HG03378 (cell line): ENCODE measurements around the gene FANCI.

Experiments used
- ATAC-seq: cut with Tn5 transposase; IDR thresholded peaks from one replicate; pipeline ENCODE4 v1.9.1; 2021; ENCODE audit warnings: mild to moderate bottlenecking, moderate library complexity; ENCODE audit not compliant: unreplicated experiment

Gene FANCI

DNA sequence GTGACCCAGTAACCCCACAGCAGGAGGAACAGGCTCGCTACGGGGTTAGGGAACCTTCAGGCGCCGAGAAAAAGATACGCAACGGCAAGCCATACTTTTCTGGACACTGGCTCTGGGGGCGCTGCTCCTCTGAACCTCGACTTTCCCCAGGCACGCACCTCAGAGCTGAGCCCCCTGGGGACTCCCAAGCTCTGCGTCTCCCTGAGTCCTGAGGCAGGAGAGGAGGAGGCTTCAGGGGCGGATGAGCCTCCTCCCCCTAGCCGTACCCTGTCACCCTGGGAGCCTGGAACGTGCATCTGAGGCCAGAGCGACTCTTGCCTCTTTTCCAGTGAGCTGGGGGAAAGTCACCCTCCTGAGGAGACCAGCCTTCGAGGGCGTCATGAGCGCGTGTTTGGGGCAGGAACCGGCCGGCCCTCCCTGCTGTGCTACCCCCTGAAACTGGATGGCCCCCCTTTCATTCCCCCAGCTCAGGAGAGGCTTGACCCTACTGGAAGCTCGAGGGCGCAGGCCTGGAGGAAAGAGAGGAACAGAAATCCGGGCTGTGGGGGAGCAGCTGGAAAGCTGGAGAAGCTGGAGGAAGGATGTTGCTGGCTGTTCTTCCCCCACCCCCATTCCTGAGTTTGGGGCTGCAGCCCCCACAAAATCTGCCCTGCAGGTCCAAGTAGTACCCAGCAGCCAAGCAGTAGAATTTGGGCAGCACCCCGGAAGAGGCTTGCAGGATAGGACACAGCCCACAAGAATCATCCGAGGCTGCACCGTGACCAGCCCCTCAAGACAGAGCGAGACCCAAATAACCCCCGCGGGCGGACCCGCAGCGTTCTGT lies 115.9 kb downstream of the FANCI start:
- ATAC-seq, result no peak

DNA sequence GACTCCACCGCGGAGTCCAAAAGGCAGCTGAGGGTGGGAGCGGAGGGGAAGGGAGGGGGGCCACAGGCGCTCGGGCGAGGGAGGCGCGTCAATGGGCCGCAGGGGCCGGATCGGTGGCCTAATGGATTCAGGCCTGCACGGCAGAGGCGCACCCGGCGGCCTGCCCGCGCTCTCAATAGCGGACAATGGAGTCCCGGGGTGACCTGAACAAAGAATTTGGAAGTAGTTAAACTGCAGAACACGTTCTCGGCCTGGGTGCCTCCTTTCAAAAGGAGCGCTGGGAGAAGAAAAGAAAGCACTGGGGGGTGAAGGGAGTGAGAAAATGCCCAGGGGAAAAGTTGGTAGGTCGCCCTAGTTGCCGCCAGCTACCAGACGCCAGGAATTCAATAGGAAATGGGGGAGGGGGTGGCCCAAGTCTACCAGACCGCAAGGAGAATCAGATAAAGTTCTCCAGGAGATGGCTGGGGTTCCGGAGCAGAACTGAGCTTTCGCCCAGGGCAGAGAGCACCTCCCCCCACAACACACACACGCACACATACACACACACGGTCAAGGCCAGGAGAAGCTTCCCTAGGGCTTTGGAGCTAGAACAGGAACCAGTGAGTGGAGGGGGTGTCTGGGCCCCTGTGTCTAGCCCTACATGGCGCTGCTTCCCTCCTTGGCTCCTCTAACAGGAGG lies 116.7 kb downstream of the FANCI start:
- no peak for ATAC-seq

DNA sequence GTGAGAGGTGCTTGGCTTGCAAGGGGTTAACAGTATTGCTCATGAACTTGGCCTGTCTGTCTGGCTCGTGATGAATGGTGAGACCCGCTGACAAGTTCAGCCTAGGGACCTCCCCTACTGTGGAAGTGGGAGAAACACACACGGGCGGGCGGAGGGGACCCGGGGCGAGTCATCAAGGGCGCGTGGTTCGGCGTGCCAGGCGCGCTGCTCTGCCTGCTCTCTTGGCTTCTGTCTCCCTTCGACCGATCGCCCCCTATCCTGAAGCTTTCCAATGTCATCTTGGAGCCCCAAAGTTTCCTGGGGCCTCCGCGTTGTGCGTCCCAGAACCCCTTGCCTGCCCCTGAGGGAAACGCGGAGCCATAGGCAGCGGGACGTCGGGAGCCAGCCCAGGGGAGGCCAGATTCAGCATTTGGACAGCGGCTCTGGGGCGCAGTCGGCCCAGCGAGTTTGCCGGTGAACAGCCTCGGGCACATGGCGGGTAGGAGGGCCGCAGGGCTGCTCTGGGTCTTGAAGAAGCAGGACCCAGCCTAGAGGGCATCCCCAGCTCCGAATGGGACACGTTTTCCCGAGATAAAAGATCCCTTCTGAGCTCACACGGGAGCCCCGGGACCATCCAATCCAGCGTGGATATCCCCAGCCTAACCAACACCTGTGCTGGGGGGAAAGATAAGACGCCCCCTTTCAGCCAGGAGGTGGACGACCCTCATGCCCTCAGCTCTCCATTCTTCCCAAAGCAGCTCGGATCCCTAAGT lies 117.8 kb downstream of the FANCI start:
- ATAC-seq, result no peak

DNA sequence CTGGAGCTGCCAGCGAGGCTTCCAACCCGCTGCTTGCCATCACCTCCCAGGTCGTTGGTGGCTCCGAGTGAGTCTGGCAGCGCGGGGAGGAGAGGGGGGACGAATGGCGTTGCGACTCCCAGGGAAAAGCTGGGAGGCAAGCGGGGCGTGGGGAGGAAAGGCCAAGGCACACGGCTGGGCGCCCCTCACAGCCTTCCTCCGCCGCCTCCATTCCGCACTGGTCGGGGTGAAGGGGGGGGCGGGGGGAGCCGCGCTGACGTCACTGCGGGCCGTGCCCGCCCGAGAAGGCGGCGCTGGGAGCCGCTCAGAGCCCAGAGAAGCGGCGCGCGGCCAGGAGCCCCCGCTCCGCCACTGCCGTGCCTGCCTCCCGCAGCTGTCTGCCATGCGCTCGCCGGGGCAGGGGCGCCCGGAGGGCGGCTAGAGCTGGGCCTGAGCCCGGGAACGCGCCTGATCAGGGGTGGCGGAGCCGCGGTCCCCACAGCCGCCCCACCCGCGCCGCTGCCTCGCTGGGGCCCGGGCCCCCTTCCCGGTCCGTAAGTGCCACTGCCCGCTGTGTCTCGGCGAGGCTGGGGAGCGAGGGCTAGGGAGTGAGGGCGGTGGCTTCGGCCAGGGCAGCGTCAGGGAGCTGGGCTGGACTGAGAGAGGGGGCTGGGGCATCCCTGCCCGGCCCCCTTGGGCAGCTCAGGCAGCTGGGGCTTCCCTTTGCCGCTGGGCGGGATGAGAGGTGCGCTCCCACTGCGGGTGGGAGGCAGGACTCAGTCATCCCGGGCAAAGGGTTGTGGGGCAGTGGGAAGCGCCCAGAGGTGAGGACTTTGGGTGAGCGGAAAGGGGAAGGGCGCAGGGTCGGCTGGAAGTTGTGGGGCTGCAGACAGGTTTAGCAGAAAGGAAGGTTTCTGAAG lies 118.7 kb downstream of the FANCI start:
- ATAC-seq, result no peak

DNA sequence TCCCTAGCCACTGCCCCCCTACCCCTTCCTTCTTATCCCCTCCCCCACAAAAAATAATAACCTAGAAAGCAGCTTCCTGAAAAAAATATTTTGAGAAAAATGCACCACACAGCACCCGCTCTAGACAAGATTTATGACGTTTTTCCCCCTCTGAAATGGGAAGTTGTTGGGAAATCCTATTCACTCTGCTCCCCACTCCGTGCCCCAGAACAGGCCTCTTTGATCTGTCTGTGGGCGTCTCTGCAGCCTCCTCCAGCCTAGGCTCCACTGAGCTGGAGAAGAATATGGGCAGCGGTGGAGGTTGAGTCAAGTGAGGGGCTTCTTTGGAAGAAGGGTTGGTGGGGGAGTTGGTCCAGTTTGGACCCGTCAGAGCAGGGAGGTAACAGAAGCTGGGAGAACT lies 119.4 kb downstream of the FANCI start:
- ATAC-seq, result no peak

DNA sequence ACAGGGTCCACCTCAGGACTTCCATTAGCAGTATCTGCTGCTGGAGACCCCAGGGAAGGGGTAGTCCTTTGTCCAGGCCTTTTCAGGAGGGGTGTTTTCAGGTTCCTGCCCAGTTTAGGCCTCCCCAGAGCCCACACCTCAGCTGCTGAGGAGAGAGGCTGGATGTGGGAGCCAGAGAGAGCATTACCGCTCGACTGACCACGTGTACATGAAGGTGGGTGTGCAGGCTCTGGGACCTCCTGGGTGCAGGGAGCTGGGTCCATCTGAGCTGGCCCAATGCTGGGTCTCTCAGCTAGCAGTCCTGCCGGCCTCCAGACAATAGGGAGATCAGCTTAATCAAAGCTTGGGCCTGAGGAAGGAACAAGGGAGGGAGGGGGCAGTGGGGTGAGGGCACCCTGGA lies 120.0 kb downstream of the FANCI start:
- ATAC-seq, result no peak

DNA sequence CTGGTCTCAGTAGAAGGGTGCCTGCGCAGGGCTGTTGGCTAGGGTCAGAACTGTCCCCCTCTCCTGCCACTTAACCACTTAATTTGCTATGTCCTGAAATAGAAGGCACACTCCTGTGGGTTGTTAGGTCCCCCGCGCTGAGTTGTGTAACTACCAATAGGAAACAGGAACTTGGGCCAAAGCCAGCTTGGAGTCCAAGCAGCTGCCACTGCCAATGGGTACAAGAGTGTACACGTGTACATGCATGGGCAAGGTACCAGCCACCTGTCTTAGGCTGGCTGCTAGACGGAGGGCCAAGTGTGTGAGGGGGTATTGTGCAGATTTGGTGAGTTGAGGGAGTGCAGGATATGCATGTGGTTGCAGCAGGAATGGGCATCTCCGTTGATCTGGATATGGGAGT lies 120.6 kb downstream of the FANCI start:
- ATAC-seq, result no peak

DNA sequence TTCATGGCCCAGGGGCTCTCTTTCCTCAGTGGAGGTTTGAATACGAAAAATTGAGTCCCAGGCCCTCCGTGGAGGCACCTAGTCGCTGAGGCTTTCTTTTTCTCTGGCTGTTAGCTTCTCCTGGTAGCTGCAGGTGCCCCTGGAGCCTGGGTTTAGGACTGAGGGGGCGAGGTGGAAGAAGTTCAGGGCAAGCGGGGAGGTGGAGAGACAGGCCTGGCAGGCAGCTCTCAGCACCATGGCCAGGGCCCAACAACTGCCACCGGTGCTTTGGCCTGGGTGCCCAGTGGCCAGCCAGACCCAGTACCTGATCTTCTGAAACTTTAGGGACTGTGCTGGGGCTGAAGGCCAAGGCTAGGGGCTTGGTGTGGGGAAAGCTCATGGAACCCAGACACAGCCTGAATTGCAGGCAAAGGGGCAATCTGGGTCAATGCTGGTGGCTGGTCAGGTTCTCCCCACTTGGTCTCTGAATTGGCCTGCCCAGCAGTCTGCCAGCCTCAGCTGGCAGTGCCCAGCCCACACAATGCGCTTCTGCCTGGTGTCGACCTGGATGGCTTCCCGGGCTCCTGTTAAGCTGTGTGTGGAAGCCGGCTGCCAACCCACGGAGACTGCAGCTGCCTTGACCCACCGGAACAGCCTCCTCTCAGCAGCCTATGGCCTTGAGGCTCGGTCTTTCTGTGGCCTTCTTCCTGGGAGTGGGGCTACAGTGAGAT lies 121.1 kb downstream of the FANCI start:
- ATAC-seq, result no peak

DNA sequence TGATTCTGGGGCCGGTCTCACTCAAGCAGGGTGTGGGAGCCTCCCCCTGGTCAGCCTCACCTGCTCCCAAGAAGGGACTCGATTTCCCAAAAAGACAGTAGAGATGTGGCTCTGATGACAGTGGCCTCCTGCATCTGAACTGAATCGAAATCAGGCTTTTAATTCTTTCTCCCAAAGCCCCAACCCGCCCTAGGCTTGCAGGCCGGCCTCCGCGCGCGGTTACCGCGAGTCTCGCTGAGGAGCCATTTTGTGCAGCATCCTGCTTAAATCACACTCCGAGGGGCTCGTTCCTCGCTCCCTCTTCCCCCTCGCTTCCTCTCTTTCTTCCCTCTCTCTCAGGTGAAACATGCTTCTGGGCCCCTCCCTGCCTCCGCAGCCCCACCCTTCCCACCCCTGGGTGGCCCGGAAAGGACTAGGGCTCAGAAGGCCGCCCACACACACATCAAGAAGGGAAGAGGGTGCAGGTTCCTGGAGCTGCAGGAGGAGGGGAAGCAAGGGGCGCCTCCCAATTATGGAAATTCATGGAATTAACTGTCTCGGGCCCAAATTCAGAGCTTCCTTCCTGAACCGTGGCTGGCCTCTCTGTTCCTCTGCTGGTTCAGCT lies 121.8 kb downstream of the FANCI start:
- no peak for ATAC-seq
